Bronchus fibroblast of lung (primary cell): Measurements from ENCODE around the gene HEBP2. TPM values are rescaled to one million over a fixed set of nuclear protein-coding genes. Genes with fewer than 3 reads are reported as not detected.

Experiments used
- total RNA-seq: library from RNA; depleted of rRNA; stranded (reverse); fragments of >200 nt; gene quantifications from 2 replicates; pipeline ENCODE4 v1.2.3, GENCODE V29; 2015

HEBP2 gene, protein sequence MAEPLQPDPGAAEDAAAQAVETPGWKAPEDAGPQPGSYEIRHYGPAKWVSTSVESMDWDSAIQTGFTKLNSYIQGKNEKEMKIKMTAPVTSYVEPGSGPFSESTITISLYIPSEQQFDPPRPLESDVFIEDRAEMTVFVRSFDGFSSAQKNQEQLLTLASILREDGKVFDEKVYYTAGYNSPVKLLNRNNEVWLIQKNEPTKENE
- 30.2 and 40.3 TPM in 2 replicates for total RNA-seq

DNA sequence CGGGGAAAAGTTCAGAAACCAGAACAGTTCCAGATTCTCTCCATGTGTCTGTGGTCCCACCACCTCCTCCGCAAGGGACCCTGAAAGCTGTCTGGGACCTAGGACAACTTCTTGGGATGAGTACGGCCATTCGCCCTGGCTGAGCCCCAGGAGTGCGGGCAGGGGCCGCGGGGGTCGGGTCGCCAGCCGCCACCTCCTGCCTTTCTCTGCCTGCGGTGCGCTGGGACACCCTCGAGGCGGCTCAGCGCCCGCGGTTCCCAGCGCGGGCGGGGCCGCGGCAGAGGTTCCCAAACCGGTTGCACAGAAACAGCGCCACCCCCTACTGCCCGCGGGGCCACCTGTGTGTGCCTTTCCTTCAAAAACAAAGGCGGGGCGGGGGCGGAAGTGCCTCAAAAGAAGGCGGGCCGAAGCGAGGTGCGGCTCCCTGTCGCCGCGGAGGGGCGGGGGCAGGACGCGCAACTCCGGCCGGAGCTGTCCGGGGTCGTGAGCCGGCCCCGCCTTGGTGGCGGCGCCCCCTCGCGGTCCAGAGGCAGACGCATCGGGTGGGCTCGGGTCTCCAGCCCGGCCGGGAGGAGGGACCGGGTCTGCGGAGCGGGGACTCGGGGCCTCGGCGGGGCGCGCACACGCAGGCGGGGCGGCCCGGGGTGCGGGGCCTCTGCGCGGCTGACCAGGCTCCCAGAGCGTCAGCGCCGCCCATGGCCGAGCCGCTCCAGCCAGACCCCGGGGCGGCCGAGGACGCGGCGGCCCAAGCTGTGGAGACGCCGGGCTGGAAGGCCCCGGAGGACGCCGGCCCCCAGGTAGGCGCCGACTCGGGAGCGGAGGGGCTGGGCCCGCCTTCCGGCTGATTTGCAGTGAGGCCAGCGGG, at the start of gene HEBP2:
TSS of gene HEBP2 (plus strand) at position 423 of the 865 bp plus-strand sequence. CDS start at position 696, 273 bp downstream.

DNA sequence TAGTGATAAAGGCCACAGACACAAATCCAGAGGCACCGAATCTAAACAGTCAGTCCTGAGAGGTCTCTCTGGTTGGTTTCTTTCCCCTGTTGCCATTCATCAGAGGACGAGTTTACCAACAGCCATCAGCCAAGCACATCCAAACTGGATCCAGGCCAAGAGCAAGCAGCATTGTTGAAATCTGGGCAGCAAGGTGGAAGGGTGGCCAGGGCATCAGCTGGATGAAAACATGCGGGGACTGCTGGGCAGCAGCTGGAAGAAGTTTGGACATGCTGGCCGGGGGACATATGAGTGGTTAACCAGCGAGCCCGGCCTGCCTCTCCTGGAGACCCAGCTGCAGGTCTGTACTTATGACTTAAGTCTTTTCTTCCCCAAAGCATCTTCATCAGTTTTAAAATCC, 26.2 kb upstream of the HEBP2 start, which contains the start of gene SMIM28:
TSS of gene SMIM28 (plus strand) at position 62 of the 400 bp plus-strand sequence. CDS start at position 230, 168 bp downstream.

Other genes with a start within 250 kb of the HEBP2 start
- gene ARFGEF3, start 242.3 kb upstream of the HEBP2 start, total RNA-seq: under 0.01 TPM in 2 replicates
- gene PBOV1, start 185.7 kb upstream of the HEBP2 start, total RNA-seq: not detected in 2 replicates
- gene SMIM28, start 26.3 kb upstream of the HEBP2 start, total RNA-seq: not detected in 2 replicates
- gene NHSL1, start 95.3 kb downstream of the HEBP2 start, total RNA-seq: 8.6 and 9.9 TPM in 2 replicates